ENCODE measurements around the gene FNIP2.
A peak's percentile ranks its signal among the peaks of the same experiment; 100 is the strongest.
"Not testable (repeated sequence)": the region's sequence is repeated elsewhere in the genome, so short reads cannot be mapped to it uniquely, and the experiment has no call there.

FNIP2 gene

DNA sequence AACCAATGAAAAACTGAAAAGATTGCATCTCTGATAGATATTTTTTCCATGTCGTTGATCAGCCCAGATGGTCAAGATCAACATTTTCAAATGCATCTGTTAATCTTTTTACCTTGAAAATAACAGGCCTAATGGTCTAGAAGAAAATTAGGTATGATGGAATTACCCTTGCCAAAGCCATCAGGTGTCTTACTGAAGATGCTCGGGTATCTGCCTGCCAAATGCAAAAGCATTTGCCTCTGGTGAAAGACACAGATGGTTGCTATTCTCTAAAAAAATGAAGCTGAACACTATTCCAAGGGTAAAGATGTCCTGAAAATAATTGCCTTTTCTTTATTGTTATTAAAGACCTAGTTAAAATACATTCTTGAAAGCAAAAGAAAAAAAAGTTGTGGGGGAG is 126.0 kb downstream of the FNIP2 start:
- no peak overlapping the region for H3K9ac ChIP-seq (ENCODE audit: low read depth, low read length, poor library complexity, severe bottlenecking)
- H3F3A ChIP-seq (ENCODE audit: low read depth), result no peaks in the 10 kb centered on the region
- TF ChIP-seq, protein P1, sequence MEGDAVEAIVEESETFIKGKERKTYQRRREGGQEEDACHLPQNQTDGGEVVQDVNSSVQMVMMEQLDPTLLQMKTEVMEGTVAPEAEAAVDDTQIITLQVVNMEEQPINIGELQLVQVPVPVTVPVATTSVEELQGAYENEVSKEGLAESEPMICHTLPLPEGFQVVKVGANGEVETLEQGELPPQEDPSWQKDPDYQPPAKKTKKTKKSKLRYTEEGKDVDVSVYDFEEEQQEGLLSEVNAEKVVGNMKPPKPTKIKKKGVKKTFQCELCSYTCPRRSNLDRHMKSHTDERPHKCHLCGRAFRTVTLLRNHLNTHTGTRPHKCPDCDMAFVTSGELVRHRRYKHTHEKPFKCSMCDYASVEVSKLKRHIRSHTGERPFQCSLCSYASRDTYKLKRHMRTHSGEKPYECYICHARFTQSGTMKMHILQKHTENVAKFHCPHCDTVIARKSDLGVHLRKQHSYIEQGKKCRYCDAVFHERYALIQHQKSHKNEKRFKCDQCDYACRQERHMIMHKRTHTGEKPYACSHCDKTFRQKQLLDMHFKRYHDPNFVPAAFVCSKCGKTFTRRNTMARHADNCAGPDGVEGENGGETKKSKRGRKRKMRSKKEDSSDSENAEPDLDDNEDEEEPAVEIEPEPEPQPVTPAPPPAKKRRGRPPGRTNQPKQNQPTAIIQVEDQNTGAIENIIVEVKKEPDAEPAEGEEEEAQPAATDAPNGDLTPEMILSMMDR (conservative IDR thresholded peaks at IDR 0.05; ENCODE audit: low read length), result no peak
- no peak for TF ChIP-seq EZH2phosphoT487 (IDR thresholded peaks at IDR 0.05; ENCODE audit: borderline replicate concordance)
- no peaks in the 10 kb centered on the region for H3K27me3 ChIP-seq (ENCODE audit: insufficient read depth, low read length, poor library complexity, severe bottlenecking)
- no peaks in the 10 kb centered on the region for H3K79me2 ChIP-seq (ENCODE audit: insufficient read depth, low read length)
- no peaks in the 10 kb centered on the region for H3K9me3 ChIP-seq (ENCODE audit: insufficient read depth, low read depth, low read length)
- no peaks in the 10 kb centered on the region for H3K9me2 ChIP-seq (replicated peaks; ENCODE audit: low read depth, low read length)
- H3K4me1 ChIP-seq (ENCODE audit: insufficient read depth, low read length, poor library complexity, severe bottlenecking), result peaks cover 5% of the 10 kb centered on the region
- H2AFZ ChIP-seq (ENCODE audit: low read length), result no peak overlapping the region
- no peak overlapping the region for H3K4me2 ChIP-seq (ENCODE audit: low read depth, low read length, poor library complexity, severe bottlenecking)
- no peak overlapping the region for H3K4me3 ChIP-seq (ENCODE audit: low read length, poor library complexity, severe bottlenecking)
- H4K20me1 ChIP-seq (ENCODE audit: insufficient read depth, low read length, poor library complexity, severe bottlenecking), result no peaks in the 10 kb centered on the region
- H3K36me3 ChIP-seq (ENCODE audit: insufficient read depth, low read length), result peaks cover 29% of the 10 kb centered on the region; the same call in 1 of the 2 replicates

DNA sequence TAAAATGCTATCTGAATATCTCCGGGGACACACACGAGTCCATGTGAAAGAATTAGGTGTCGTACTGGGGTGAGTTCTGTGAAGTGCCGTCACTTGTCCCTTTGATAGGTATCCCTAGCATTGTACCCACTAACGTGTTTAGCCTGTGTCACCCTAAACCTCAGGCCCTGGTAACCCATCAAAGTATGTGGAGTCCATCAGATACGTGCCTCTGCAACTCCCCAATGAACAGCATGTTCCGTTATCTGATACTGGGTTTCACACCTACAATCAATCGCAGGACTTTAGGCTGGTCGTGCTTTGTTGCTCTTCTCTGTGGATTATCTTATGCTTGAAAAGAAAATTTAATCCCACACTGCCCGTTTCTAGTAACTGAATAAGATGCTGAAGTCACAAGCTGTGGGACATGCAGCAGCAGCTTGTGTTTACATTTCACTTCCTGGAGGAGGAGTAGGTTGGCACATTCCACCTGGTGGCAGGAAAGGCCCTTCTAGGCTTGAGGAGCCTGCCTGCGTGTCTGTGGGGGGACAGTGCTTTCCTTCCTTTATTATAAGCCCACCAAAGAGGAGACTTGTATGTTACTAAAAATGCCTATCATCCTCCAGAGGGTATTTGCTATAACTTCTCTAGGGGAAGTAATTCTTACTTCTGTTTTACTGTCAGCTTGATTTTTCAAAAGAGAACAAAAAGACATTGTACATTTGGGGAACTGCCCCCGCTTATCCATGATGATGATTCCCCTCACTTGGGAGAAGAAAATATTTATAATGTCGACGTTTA is 127.2 kb downstream of the FNIP2 start:
- H3K4me1 ChIP-seq (ENCODE audit: insufficient read depth, low read length, poor library complexity, severe bottlenecking), result peaks cover 5% of the 10 kb centered on the region
- H3K4me3 ChIP-seq (ENCODE audit: low read length, poor library complexity, severe bottlenecking), result no peak overlapping the region
- H3K9me3 ChIP-seq (ENCODE audit: insufficient read depth, low read depth, low read length), result no peaks in the 10 kb centered on the region
- H3K4me2 ChIP-seq (ENCODE audit: low read depth, low read length, poor library complexity, severe bottlenecking), result no peak overlapping the region
- H3F3A ChIP-seq (ENCODE audit: low read depth), result no peaks in the 10 kb centered on the region
- H3K27me3 ChIP-seq (ENCODE audit: insufficient read depth, low read length, poor library complexity, severe bottlenecking), result no peaks in the 10 kb centered on the region
- TF ChIP-seq, protein P1 (conservative IDR thresholded peaks at IDR 0.05; ENCODE audit: low read length), result peak; percentile 37
- no peak for TF ChIP-seq EZH2phosphoT487 (IDR thresholded peaks at IDR 0.05; ENCODE audit: borderline replicate concordance)
- H2AFZ ChIP-seq (ENCODE audit: low read length), result no peak overlapping the region
- H4K20me1 ChIP-seq (ENCODE audit: insufficient read depth, low read length, poor library complexity, severe bottlenecking), result no peaks in the 10 kb centered on the region
- H3K36me3 ChIP-seq (ENCODE audit: insufficient read depth, low read length), result peaks cover 25% of the 10 kb centered on the region; the same call in 1 of the 2 replicates
- no peak overlapping the region for H3K9ac ChIP-seq (ENCODE audit: low read depth, low read length, poor library complexity, severe bottlenecking)
- H3K79me2 ChIP-seq (ENCODE audit: insufficient read depth, low read length), result no peaks in the 10 kb centered on the region
- no peaks in the 10 kb centered on the region for H3K9me2 ChIP-seq (replicated peaks; ENCODE audit: low read depth, low read length)

GRCh38 chr4:158896577-158897238 is 127.9 kb downstream of the FNIP2 start:
- not testable (repeated sequence) for H3K4me3 ChIP-seq (ENCODE audit: low read length, poor library complexity, severe bottlenecking); H3K79me2 ChIP-seq (ENCODE audit: insufficient read depth, low read length); H2AFZ ChIP-seq (ENCODE audit: low read length); H3K9ac ChIP-seq (ENCODE audit: low read depth, low read length, poor library complexity, severe bottlenecking); H3F3A ChIP-seq (ENCODE audit: low read depth); H3K9me2 ChIP-seq (replicated peaks; ENCODE audit: low read depth, low read length); H3K4me1 ChIP-seq (ENCODE audit: insufficient read depth, low read length, poor library complexity, severe bottlenecking); H4K20me1 ChIP-seq (ENCODE audit: insufficient read depth, low read length, poor library complexity, severe bottlenecking); H3K9me3 ChIP-seq (ENCODE audit: insufficient read depth, low read depth, low read length); H3K4me2 ChIP-seq (ENCODE audit: low read depth, low read length, poor library complexity, severe bottlenecking); H3K27me3 ChIP-seq (ENCODE audit: insufficient read depth, low read length, poor library complexity, severe bottlenecking)
- peaks cover 19% of the 10 kb centered on the region; the same call in 1 of the 2 replicates for H3K36me3 ChIP-seq (ENCODE audit: insufficient read depth, low read length)

- H3K79me2 ChIP-seq (ENCODE audit: insufficient read depth, low read length); H4K20me1 ChIP-seq (ENCODE audit: insufficient read depth, low read length, poor library complexity, severe bottlenecking); H3K4me3 ChIP-seq (ENCODE audit: low read length, poor library complexity, severe bottlenecking); H3K4me2 ChIP-seq (ENCODE audit: low read depth, low read length, poor library complexity, severe bottlenecking); H3K9ac ChIP-seq (ENCODE audit: low read depth, low read length, poor library complexity, severe bottlenecking); H3K4me1 ChIP-seq (ENCODE audit: insufficient read depth, low read length, poor library complexity, severe bottlenecking); H3K9me3 ChIP-seq (ENCODE audit: insufficient read depth, low read depth, low read length); H3K9me2 ChIP-seq (replicated peaks; ENCODE audit: low read depth, low read length); H3K27me3 ChIP-seq (ENCODE audit: insufficient read depth, low read length, poor library complexity, severe bottlenecking); H3F3A ChIP-seq (ENCODE audit: low read depth); H2AFZ ChIP-seq (ENCODE audit: low read length): not testable (repeated sequence)
- peaks cover 30% of the 10 kb centered on the region; the same call in 1 of the 2 replicates for H3K36me3 ChIP-seq (ENCODE audit: insufficient read depth, low read length)
These were observed 131.6 kb downstream of the FNIP2 start for GRCh38 chr4:158900408-158900807.

DNA sequence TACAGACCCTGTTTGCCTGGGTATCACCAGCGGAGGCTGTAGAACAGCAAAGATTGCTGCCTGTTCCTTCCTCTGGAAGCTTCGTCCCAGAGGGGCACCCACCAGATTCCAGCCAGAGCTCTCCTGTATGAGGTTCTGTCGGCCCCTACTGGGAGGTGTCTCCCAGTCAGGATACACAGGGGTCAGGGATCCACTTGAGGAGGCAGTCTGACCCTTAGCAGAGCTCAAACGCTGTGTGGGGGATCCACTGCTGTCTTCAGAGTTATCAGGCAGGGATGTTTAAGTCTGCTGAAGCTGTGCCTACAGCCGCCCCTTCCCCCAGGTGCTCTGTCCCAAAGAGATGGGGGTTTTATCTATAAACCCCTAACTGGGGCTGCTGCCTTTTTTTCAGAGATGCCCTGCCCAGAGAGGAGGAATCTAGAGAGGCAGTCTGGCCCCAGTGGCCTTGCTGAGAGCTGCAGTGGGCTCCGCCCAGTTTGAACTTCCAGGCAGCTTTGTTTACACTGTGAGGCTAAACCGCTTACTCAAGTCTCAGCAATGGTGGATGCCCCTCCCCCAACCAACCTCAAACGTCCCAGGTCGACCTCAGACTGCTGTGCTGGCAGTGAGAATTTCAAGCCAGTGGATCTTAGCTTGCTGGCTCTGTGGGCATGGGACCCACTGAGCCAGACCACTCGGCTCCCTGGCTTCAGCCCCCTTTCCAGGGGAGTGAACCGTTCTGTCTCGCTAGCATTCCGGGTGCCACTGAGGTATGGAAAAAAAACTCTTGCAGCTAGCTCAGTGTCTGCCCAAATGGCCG is 133.7 kb downstream of the FNIP2 start:
- not testable (repeated sequence) for H2AFZ ChIP-seq (ENCODE audit: low read length); H3K9me2 ChIP-seq (replicated peaks; ENCODE audit: low read depth, low read length); H4K20me1 ChIP-seq (ENCODE audit: insufficient read depth, low read length, poor library complexity, severe bottlenecking); H3F3A ChIP-seq (ENCODE audit: low read depth); H3K4me3 ChIP-seq (ENCODE audit: low read length, poor library complexity, severe bottlenecking); H3K4me2 ChIP-seq (ENCODE audit: low read depth, low read length, poor library complexity, severe bottlenecking); H3K4me1 ChIP-seq (ENCODE audit: insufficient read depth, low read length, poor library complexity, severe bottlenecking); H3K9ac ChIP-seq (ENCODE audit: low read depth, low read length, poor library complexity, severe bottlenecking); H3K9me3 ChIP-seq (ENCODE audit: insufficient read depth, low read depth, low read length); H3K79me2 ChIP-seq (ENCODE audit: insufficient read depth, low read length); H3K27me3 ChIP-seq (ENCODE audit: insufficient read depth, low read length, poor library complexity, severe bottlenecking)
- peaks cover 34% of the 10 kb centered on the region; the same call in 1 of the 2 replicates for H3K36me3 ChIP-seq (ENCODE audit: insufficient read depth, low read length)
